ENCODE measurements around the gene ECI1. TPM values are rescaled to one million over a fixed set of nuclear protein-coding genes. Genes with fewer than 3 reads are reported as not detected.

Gene ECI1
- total RNA-seq, 2 experiments from 2014 or later: 10.1 to 12.5 TPM

DNA sequence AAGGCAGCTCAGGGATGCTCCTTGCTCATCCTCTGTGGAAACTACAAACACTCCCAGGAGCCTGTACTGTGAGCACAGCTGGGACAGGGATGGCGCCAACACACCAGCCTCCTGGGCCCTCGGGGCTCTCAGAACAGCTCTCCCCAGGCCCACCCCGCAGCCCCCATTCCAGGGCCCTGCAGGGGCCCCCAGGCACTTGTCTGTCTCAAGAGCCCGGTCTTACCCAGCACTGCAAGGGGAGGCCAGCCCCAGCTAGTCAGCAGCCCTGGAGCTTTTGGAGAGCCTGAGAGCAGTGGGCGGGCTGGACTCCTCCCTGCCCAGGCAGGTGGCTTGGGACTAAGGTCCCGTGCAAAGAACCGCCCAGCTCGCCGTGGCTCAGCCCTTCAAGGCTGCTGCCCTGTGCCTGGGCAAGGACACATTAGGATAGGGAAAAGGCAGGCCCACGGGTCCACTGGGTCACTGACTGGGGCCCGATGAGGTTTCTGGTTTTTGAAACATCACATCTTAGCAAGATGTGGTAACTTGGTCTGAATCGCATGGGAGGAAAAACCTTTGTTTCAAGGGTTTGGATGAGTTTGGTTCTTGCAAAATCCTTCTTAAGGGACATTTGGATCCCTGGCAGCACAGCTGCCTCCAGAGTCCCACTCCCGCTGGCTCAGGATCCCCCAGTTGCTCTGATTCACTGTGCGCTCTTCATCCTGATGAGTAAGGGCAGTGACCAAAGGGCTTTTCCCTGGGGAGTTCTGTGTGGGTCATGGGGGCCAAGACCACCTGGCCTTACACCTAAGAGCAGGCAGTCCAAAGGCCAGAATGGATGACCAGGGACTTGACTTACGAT is 12.3 kb downstream of the ECI1 start:
- CTCF ChIA-PET: no interaction called here
- Histone ChIP-seq H3K27ac (ENCODE audit: low read depth in 1 of 2, low read length in 2 of 2) (no peak overlapping the region), H3K9me3 (ENCODE audit: control insufficient read depth in 1 of 2, insufficient read depth in 1 of 2, low read length in 2 of 2) (no peaks in the 10 kb centered on the region), H3K36me3 (ENCODE audit: insufficient read depth, low read length) (peaks cover 26% of the 10 kb centered on the region), H3K27me3 (ENCODE audit: control insufficient read depth in 1 of 2, insufficient read depth in 2 of 2, low read length in 2 of 2) (peaks cover 0 to 12% of the 10 kb centered on the region in 2 experiments), H3K4me1 (ENCODE audit: insufficient read depth, low read length) (peaks cover 11% of the 10 kb centered on the region), H3K4me3 (ENCODE audit: low read length) (no peak overlapping the region)
- POLR2A ChIA-PET: interaction anchor here (1.0 kb wide), 1 partner anchor 13 kb away, joined by 3 read pairs; the partner anchor contains the start of gene ECI1
- H3K36me3 Mint-ChIP-seq (ENCODE audit: low read depth): peaks cover 21% of the 10 kb centered on the region
- intact Hi-C loops (cut with DNase I, micrococcal nuclease): no loop called here
- TF ChIP-seq, protein P1, sequence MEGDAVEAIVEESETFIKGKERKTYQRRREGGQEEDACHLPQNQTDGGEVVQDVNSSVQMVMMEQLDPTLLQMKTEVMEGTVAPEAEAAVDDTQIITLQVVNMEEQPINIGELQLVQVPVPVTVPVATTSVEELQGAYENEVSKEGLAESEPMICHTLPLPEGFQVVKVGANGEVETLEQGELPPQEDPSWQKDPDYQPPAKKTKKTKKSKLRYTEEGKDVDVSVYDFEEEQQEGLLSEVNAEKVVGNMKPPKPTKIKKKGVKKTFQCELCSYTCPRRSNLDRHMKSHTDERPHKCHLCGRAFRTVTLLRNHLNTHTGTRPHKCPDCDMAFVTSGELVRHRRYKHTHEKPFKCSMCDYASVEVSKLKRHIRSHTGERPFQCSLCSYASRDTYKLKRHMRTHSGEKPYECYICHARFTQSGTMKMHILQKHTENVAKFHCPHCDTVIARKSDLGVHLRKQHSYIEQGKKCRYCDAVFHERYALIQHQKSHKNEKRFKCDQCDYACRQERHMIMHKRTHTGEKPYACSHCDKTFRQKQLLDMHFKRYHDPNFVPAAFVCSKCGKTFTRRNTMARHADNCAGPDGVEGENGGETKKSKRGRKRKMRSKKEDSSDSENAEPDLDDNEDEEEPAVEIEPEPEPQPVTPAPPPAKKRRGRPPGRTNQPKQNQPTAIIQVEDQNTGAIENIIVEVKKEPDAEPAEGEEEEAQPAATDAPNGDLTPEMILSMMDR (IDR thresholded peaks at IDR 0.05): no peak
- no peak overlapping the region for H3K4me3 Mint-ChIP-seq
- no peak overlapping the region for H3K27ac Mint-ChIP-seq
- H3K9me3 Mint-ChIP-seq: no peaks in the 10 kb centered on the region
- ATAC-seq (ENCODE audit: poor library complexity): no peak
- H3K27me3 Mint-ChIP-seq: peaks cover 4% of the 10 kb centered on the region
- DNase-seq: no peak
- H3K4me1 Mint-ChIP-seq (ENCODE audit: low read depth): no peaks in the 10 kb centered on the region

DNA sequence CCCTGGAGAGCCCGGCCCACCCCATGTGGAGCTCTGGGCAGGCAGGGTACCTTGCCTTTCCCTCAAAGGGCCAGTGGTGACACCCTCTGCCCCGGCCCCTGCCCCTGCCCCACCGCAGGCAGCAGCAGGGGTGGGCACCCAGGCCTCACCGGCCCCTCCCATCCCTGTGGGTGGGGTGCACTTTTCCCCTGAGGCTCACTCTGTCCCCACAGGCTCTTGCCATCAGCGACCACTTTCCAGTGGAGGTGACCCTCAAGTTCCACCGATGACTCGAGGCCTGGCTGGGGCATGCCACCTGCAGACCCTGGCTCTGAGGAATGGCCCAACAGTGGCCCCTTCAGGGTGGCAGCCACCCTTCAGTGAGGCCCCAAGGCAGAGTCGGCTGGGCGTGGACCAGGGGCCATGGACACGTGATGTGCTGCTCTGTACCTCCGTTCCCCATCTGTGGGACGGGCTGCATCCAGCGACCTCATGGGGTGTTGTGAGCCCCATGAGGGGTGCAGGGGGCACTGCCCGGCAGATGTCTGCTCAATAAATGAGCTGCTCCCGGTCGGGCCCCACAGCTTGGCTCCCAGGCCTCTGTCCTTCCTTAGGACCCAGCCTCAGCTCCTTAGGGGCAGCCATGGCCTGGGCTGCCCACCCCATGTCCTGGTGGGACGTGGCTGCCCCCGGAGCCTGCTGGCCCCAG is 13.1 kb downstream of the ECI1 start:
- H3K27me3 Mint-ChIP-seq: peaks cover 4% of the 10 kb centered on the region
- peaks cover 11% of the 10 kb centered on the region for H3K4me1 ChIP-seq (ENCODE audit: insufficient read depth, low read length)
- no peak overlapping the region for H3K27ac ChIP-seq (ENCODE audit: low read depth in 1 of 2, low read length in 2 of 2)
- H3K4me3 ChIP-seq (ENCODE audit: low read length): no peak overlapping the region
- H3K9me3 Mint-ChIP-seq: no peaks in the 10 kb centered on the region
- ChIA-PET CTCF (no interaction called here), POLR2A (interaction anchor here (1.0 kb wide), 1 partner anchor 13 kb away, joined by 3 read pairs; the partner anchor contains the start of gene ECI1)
- intact Hi-C loops (cut with DNase I, micrococcal nuclease): no loop called here
- DNase-seq (no peak), ATAC-seq (ENCODE audit: poor library complexity) (no peak)
- peaks cover 19% of the 10 kb centered on the region for H3K36me3 Mint-ChIP-seq (ENCODE audit: low read depth)
- H3K9me3 ChIP-seq (ENCODE audit: control insufficient read depth in 1 of 2, insufficient read depth in 1 of 2, low read length in 2 of 2): no peaks in the 10 kb centered on the region
- H3K27ac Mint-ChIP-seq: no peak overlapping the region
- peaks cover 29% of the 10 kb centered on the region for H3K36me3 ChIP-seq (ENCODE audit: insufficient read depth, low read length)
- peaks cover 0 to 12% of the 10 kb centered on the region in 2 experiments for H3K27me3 ChIP-seq (ENCODE audit: control insufficient read depth in 1 of 2, insufficient read depth in 2 of 2, low read length in 2 of 2)
- H3K4me1 Mint-ChIP-seq (ENCODE audit: low read depth): no peaks in the 10 kb centered on the region
- TF ChIP-seq, protein P1 (IDR thresholded peaks at IDR 0.05): no peak
- H3K4me3 Mint-ChIP-seq: no peak overlapping the region

DNA sequence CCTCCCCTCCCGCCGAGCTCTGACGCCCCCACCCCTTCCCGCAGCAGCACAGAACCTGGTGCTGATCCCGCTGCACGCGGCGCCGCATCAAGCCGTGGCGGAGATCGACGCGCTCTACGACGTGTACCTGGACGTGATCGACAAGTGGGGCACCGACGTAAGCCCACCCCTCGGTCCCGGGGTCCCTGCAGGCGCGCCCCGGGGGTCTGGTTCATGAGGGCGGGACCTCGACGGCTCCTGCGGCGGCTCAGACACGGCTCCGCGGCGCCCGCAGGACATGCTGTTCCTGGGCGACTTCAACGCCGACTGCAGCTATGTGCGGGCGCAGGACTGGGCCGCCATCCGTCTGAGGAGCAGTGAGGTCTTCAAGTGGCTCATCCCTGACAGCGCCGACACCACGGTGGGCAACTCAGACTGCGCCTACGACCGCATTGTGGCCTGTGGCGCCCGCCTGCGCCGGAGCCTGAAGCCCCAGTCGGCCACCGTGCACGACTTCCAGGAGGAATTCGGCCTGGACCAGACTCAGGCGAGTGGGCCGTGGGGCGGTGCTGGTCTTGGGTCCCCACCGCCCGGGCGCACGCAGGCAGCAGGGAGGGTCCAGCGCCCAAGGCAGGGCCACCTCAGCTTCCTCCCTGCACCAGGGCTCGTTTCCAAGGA is 13.8 kb downstream of the ECI1 start:
- Mint-ChIP-seq H3K36me3 (ENCODE audit: low read depth) (peaks cover 19% of the 10 kb centered on the region), H3K4me1 (ENCODE audit: low read depth) (no peaks in the 10 kb centered on the region), H3K27me3 (peaks cover 4% of the 10 kb centered on the region), H3K9me3 (no peaks in the 10 kb centered on the region), H3K4me3 (no peak overlapping the region), H3K27ac (no peak overlapping the region)
- Histone ChIP-seq H3K4me1 (ENCODE audit: insufficient read depth, low read length) (peaks cover 11% of the 10 kb centered on the region), H3K36me3 (ENCODE audit: insufficient read depth, low read length) (peaks cover 29% of the 10 kb centered on the region), H3K4me3 (ENCODE audit: low read length) (no peak overlapping the region), H3K27ac (ENCODE audit: low read depth in 1 of 2, low read length in 2 of 2) (no peak overlapping the region), H3K27me3 (ENCODE audit: control insufficient read depth in 1 of 2, insufficient read depth in 2 of 2, low read length in 2 of 2) (peaks cover 0 to 12% of the 10 kb centered on the region in 2 experiments), H3K9me3 (ENCODE audit: control insufficient read depth in 1 of 2, insufficient read depth in 1 of 2, low read length in 2 of 2) (no peaks in the 10 kb centered on the region)
- intact Hi-C loops (cut with DNase I, micrococcal nuclease): no loop called here
- TF ChIP-seq, protein P1 (IDR thresholded peaks at IDR 0.05): no peak
- ChIA-PET POLR2A (interaction anchor here (1.9 kb wide), 1 partner anchor 11 kb away, joined by 5 read pairs; no protein-coding TSS in a partner anchor), CTCF (no interaction called here)
- DNase-seq (no peak), ATAC-seq (ENCODE audit: poor library complexity) (no peak)

All from CD4-positive, alpha-beta T cell (primary cell).